PC-9 (cell line): ENCODE measurements around the gene DOK3.

Experiments
- CTCF ChIP-seq: fragments of 200-600 bp; sonication (generic); conservative IDR thresholded peaks from 2 replicates; pipeline ENCODE4 v1.6.1; 2017; ENCODE audit warnings: mixed run types, antibody characterized with exemption, mild to moderate bottlenecking, moderate library complexity
- EZH2 ChIP-seq: fragments of 200-600 bp; sonication (generic); IDR thresholded peaks from 2 replicates; pipeline ENCODE4 v1.8.0; 2017; ENCODE audit warnings: antibody characterized with exemption, low read depth

DNA sequence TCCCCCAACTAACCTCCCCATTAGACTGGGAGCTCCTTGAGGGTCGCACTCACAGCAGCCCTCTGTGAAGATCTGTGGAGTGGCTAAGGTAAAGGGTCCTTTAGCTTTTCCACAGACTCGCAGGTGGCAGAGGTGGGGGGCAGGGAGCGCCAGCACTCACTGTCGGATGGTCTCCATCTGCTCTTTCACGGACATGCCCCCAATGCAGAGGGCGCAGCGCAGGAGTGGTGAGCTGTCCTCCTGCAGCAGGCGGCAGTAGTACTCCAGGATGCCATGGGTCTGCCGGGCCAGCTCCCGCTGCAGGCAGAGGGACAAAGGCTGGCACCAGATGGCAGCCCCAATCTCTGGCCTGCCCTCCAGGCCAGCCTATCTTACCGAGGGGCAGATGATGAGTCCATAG, 4.9 kb upstream of the DOK3 start:
- TF ChIP-seq CTCF (no peak), EZH2 (no peak)
